ENCODE measurements around the gene SPTLC2. TPM values are rescaled to one million over a fixed set of nuclear protein-coding genes. Genes with fewer than 3 reads are reported as not detected.

Gene SPTLC2
- total and polyA plus RNA-seq, 9 donors = 8.0 to 31.1 (median 21.5) TPM

- Histone ChIP-seq H3K9me3 (peaks cover 0 to 2% of the 10 kb centered on the region in 2 donors), H3K27ac (no peak overlapping the region), H3K4me1 (ENCODE audit: insufficient read depth) (no peaks in the 10 kb centered on the region), H3K36me3 (no peaks in the 10 kb centered on the region), H3K4me3 (no peak overlapping the region), H3K27me3 (no peaks in the 10 kb centered on the region)
- intact Hi-C loops (cut with DNase I) = no loop called here
- no peak for DNase-seq
- TF ChIP-seq CTCF (IDR thresholded peaks at IDR 0.05) = no peak
- TF ChIP-seq POLR2A (IDR thresholded peaks at IDR 0.05) = no peak
- TF ChIP-seq EP300 (IDR thresholded peaks at IDR 0.05) = no peak
- 83 to 90% (median 88%) methylated on average over 2 of the region's 2 CpGs for WGBS, 3 donors
Observed at GRCh38 chr14:77630111-77630510, 13.7 kb upstream of the SPTLC2 start.

GRCh38 chr14:77625360-77625759 is 8.9 kb upstream of the SPTLC2 start:
- Histone ChIP-seq H3K4me3 (no peak overlapping the region), H3K27ac (no peak overlapping the region), H3K27me3 (no peaks in the 10 kb centered on the region), H3K4me1 (ENCODE audit: insufficient read depth) (no peaks in the 10 kb centered on the region), H3K9me3 (peaks cover 0 to 2% of the 10 kb centered on the region in 2 donors), H3K36me3 (no peaks in the 10 kb centered on the region)
- TF ChIP-seq POLR2A (IDR thresholded peaks at IDR 0.05) (no peak), CTCF (IDR thresholded peaks at IDR 0.05) (no peak), EP300 (IDR thresholded peaks at IDR 0.05) (no peak)
- intact Hi-C loops (cut with DNase I) = no loop called here
- no peak for DNase-seq
- 63 to 67% (median 65%) methylated on average over 3 of the region's 3 CpGs for WGBS, 3 donors

GRCh38 chr14:77623201-77623600 is 6.8 kb upstream of the SPTLC2 start:
- Histone ChIP-seq H3K27me3 (no peaks in the 10 kb centered on the region), H3K36me3 (no peaks in the 10 kb centered on the region), H3K9me3 (peaks cover 0 to 1% of the 10 kb centered on the region in 2 donors), H3K27ac (no peak overlapping the region), H3K4me1 (ENCODE audit: insufficient read depth) (no peaks in the 10 kb centered on the region), H3K4me3 (no peak overlapping the region)
- intact Hi-C loops (cut with DNase I) = no loop called here
- WGBS, 3 donors = 52 to 80% (median 74%) methylated on average over 1 of the region's 1 CpG
- no peak for DNase-seq
- no peak for TF ChIP-seq EP300 (IDR thresholded peaks at IDR 0.05)
- TF ChIP-seq POLR2A (IDR thresholded peaks at IDR 0.05) = no peak
- TF ChIP-seq CTCF (IDR thresholded peaks at IDR 0.05) = no peak

- TF ChIP-seq EP300 (IDR thresholded peaks at IDR 0.05) (no peak), CTCF (IDR thresholded peaks at IDR 0.05) (no peak), POLR2A (IDR thresholded peaks at IDR 0.05) (no peak)
- 23 to 62% (median 56%) methylated on average over 1 of the region's 1 CpG for WGBS, 3 donors
- Histone ChIP-seq H3K4me1 (ENCODE audit: insufficient read depth) (no peaks in the 10 kb centered on the region), H3K4me3 (no peak overlapping the region), H3K27ac (no peak overlapping the region), H3K27me3 (no peaks in the 10 kb centered on the region), H3K9me3 (no peaks in the 10 kb centered on the region), H3K36me3 (no peaks in the 10 kb centered on the region)
- intact Hi-C loops (cut with DNase I) = no loop called here
- DNase-seq = no peak
Observed at GRCh38 chr14:77622366-77622961, 6.0 kb upstream of the SPTLC2 start.

Data from ovary (tissue), 9 donors.